Astrocyte (in vitro differentiated cells and primary cell): ENCODE data around the gene MAPK8IP3. TPM values are rescaled to one million over a fixed set of nuclear protein-coding genes. Genes with fewer than 3 reads are reported as not detected.

Experiments
- DNase-seq: peaks from one replicate; pipeline ENCODE4 v3.0.0-alpha.2; 2010; ENCODE audit warnings: low read depth
- FAIRE-seq: peaks from 2 replicates; lab custom pipeline; 2011; peaks lifted over from hg19 to GRCh38; lab: Jason Lieb, UNC
- H2AFZ ChIP-seq: 2 replicates; pipeline ENCODE4 v1.6.0; 2012; ENCODE audit warnings: low read depth, low read length, inconsistent platforms
- H3K27ac ChIP-seq: 2 replicates; pipeline ENCODE4 v1.5.1; 2011; ENCODE audit warnings: low read depth, low read length, inconsistent platforms
- H3K27me3 ChIP-seq: 2 replicates; pipeline ENCODE4 v1.6.0; 2011; ENCODE audit warnings: low read length, inconsistent platforms; ENCODE audit not compliant: insufficient read depth
- H3K36me3 ChIP-seq: 2 replicates; pipeline ENCODE4 v1.5.1; 2011; ENCODE audit warnings: low read length, inconsistent platforms; ENCODE audit not compliant: insufficient read depth
- H3K4me1 ChIP-seq: 2 replicates; pipeline ENCODE4 v1.5.1; 2011; ENCODE audit warnings: low read length, inconsistent platforms; ENCODE audit not compliant: insufficient read depth
- H3K4me2 ChIP-seq: 2 replicates; pipeline ENCODE4 v1.6.0; 2012; ENCODE audit warnings: low read length, inconsistent platforms
- H3K4me3 ChIP-seq: 2 replicates; pipeline ENCODE4 v1.5.1; 2011; ENCODE audit warnings: low read depth, mild to moderate bottlenecking, low read length, inconsistent platforms; ENCODE audit not compliant: insufficient read depth
- H3K79me2 ChIP-seq: 2 replicates; pipeline ENCODE4 v1.6.0; 2012; ENCODE audit warnings: mild to moderate bottlenecking, low read length, inconsistent platforms; ENCODE audit not compliant: insufficient read depth
- H3K9ac ChIP-seq: 2 replicates; pipeline ENCODE4 v1.6.0; 2012; ENCODE audit warnings: mild to moderate bottlenecking, low read length, inconsistent platforms
- H3K9me3 ChIP-seq: 2 replicates; pipeline ENCODE4 v1.5.1; 2012; ENCODE audit warnings: low read depth, mild to moderate bottlenecking, low read length, inconsistent platforms; ENCODE audit not compliant: insufficient read depth
- H4K20me1 ChIP-seq: 2 replicates; pipeline ENCODE4 v1.6.0; 2012; ENCODE audit warnings: low read length, inconsistent platforms; ENCODE audit not compliant: insufficient read depth
- H3K27ac Mint-ChIP-seq: one replicate; pipeline ENCODE4 v1.8.0; 2021; ENCODE audit warnings: mild to moderate bottlenecking, mixed read lengths; ENCODE audit not compliant: unreplicated experiment
- H3K27me3 Mint-ChIP-seq: one replicate; pipeline ENCODE4 v1.8.0; 2021; ENCODE audit warnings: low read depth, mixed read lengths; ENCODE audit not compliant: unreplicated experiment
- H3K36me3 Mint-ChIP-seq: one replicate; pipeline ENCODE4 v1.8.0; 2021; ENCODE audit warnings: low read depth, mixed read lengths; ENCODE audit not compliant: unreplicated experiment
- H3K4me1 Mint-ChIP-seq: one replicate; pipeline ENCODE4 v1.8.0; 2021; ENCODE audit warnings: low read depth, mixed read lengths; ENCODE audit not compliant: unreplicated experiment
- H3K4me3 Mint-ChIP-seq: one replicate; pipeline ENCODE4 v1.8.0; 2021; ENCODE audit warnings: mild to moderate bottlenecking, moderate library complexity, mixed read lengths; ENCODE audit not compliant: unreplicated experiment
- H3K9me3 Mint-ChIP-seq: one replicate; pipeline ENCODE4 v1.8.0; 2021; ENCODE audit warnings: mild to moderate bottlenecking, mixed read lengths; ENCODE audit not compliant: unreplicated experiment
- CTCF ChIP-seq: IDR thresholded peaks from 2 replicates; pipeline ENCODE4 v1.5.1; 2011; ENCODE audit warnings: low read depth, mild to moderate bottlenecking, inconsistent platforms, low read length, moderate library complexity; ENCODE audit not compliant: insufficient read depth
- EZH2 ChIP-seq: IDR thresholded peaks from 2 replicates; pipeline ENCODE4 v1.6.1; 2012; ENCODE audit warnings: mild to moderate bottlenecking, low read length, inconsistent platforms; ENCODE audit not compliant: insufficient read depth
- total RNA-seq: library from RNA; stranded (reverse); gene quantifications from 2 replicates; pipeline ENCODE4 v1.2.1, GENCODE V29; 2021

Gene MAPK8IP3
- total RNA-seq, 1 donor from 2014 or later: 92.4 TPM

GRCh38 chr16:1800701-1801100, 94.7 kb downstream of the MAPK8IP3 start:
- Mint-ChIP-seq H3K27me3 (no peaks in the 10 kb centered on the region), H3K36me3 (peaks cover 33% of the 10 kb centered on the region), H3K4me3 (no peak overlapping the region), H3K9me3 (peaks cover 27% of the 10 kb centered on the region), H3K27ac (no peak overlapping the region), H3K4me1 (no peaks in the 10 kb centered on the region)
- no peak overlapping the region for H3K9ac ChIP-seq
- TF ChIP-seq EZH2: no peak
- no peak for TF ChIP-seq CTCF
- H2AFZ ChIP-seq: no peak overlapping the region
- no peaks in the 10 kb centered on the region for H3K27me3 ChIP-seq
- H3K79me2 ChIP-seq: no peaks in the 10 kb centered on the region
- H3K4me3 ChIP-seq: no peak overlapping the region
- H3K4me1 ChIP-seq: no peaks in the 10 kb centered on the region
- no peak for DNase-seq
- no peaks in the 10 kb centered on the region for H3K36me3 ChIP-seq
- no peak overlapping the region for H3K4me2 ChIP-seq
- peaks cover 4% of the 10 kb centered on the region for H3K9me3 ChIP-seq
- H4K20me1 ChIP-seq: no peaks in the 10 kb centered on the region
- no peak overlapping the region for H3K27ac ChIP-seq
- no peak for FAIRE-seq

GRCh38 chr16:1807626-1808025, 101.6 kb downstream of the MAPK8IP3 start:
- DNase-seq (no peak), FAIRE-seq (no peak)
- Histone ChIP-seq H3K4me2 (no peak overlapping the region), H3K4me3 (no peak overlapping the region), H4K20me1 (no peaks in the 10 kb centered on the region), H3K4me1 (peaks cover 3% of the 10 kb centered on the region), H3K9ac (no peak overlapping the region), H3K79me2 (no peaks in the 10 kb centered on the region), H3K27me3 (no peaks in the 10 kb centered on the region), H3K36me3 (no peaks in the 10 kb centered on the region), H2AFZ (no peak overlapping the region), H3K27ac (no peak overlapping the region), H3K9me3 (no peaks in the 10 kb centered on the region)
- Mint-ChIP-seq H3K4me3 (no peak overlapping the region), H3K27ac (no peak overlapping the region), H3K27me3 (no peaks in the 10 kb centered on the region), H3K36me3 (peaks cover 27% of the 10 kb centered on the region), H3K4me1 (no peaks in the 10 kb centered on the region), H3K9me3 (peaks cover 9% of the 10 kb centered on the region)
- TF ChIP-seq CTCF (no peak), EZH2 (no peak)

- FAIRE-seq (no peak), DNase-seq (no peak)
- H3K27ac ChIP-seq: no peak overlapping the region
- no peaks in the 10 kb centered on the region for H3K27me3 ChIP-seq
- H3K9me3 Mint-ChIP-seq: peaks cover 8% of the 10 kb centered on the region
- no peak overlapping the region for H2AFZ ChIP-seq
- H3K79me2 ChIP-seq: no peaks in the 10 kb centered on the region
- no peak overlapping the region for H3K9ac ChIP-seq
- no peak overlapping the region for H3K4me3 ChIP-seq
- H3K4me1 ChIP-seq: peaks cover 3% of the 10 kb centered on the region
- H3K36me3 Mint-ChIP-seq: peaks cover 30% of the 10 kb centered on the region
- H4K20me1 ChIP-seq: peaks cover 3% of the 10 kb centered on the region
- no peak overlapping the region for H3K4me3 Mint-ChIP-seq
- H3K27ac Mint-ChIP-seq: no peak overlapping the region
- H3K36me3 ChIP-seq: no peaks in the 10 kb centered on the region
- H3K9me3 ChIP-seq: no peaks in the 10 kb centered on the region
- no peak for TF ChIP-seq EZH2
- TF ChIP-seq CTCF: no peak
- no peaks in the 10 kb centered on the region for H3K4me1 Mint-ChIP-seq
- H3K27me3 Mint-ChIP-seq: no peaks in the 10 kb centered on the region
- no peak overlapping the region for H3K4me2 ChIP-seq
These were observed 102.7 kb downstream of the MAPK8IP3 start for GRCh38 chr16:1808691-1809090.
